SK-N-SH (cell line): Measurements from ENCODE around the gene MYO5C. TPM values are rescaled to one million over a fixed set of nuclear protein-coding genes. Genes with fewer than 3 reads are reported as not detected.

ENCODE experiments used
- CTCF ChIA-PET: fragments of 300-600, 350-600 bp; formaldehyde crosslinking; extraction: SDS; loops from one replicate; lab custom pipeline; 2021; lab: Yijun Ruan, JAX
- POLR2A ChIA-PET: fragments of 350-600 bp; sonication (Branson Sonifier 250); formaldehyde crosslinking; extraction: SDS; loops from one replicate; lab custom pipeline; 2020; ENCODE audit warnings: antibody characterized with exemption, inconsistent platforms; lab: Yijun Ruan, JAX
- DNase-seq: peaks from one replicate; pipeline ENCODE4 v3.0.0; 2012
- H2AFZ ChIP-seq: fragments of 200-600 bp; sonication (generic); 2 replicates; pipeline ENCODE4 v1.8.1; 2016; ENCODE audit warnings: antibody characterized with exemption, mild to moderate bottlenecking, low read depth
- H3F3A ChIP-seq: fragments of 200-600 bp; sonication (generic); replicated peaks from 2 replicates; pipeline ENCODE3; 2016; ENCODE audit warnings: antibody characterized with exemption, mild to moderate bottlenecking; ENCODE audit not compliant: insufficient read depth
- H3K27ac ChIP-seq, 2 experiments: fragments of 200-500 bp in 1 of 2; fragments of 200-600 bp in 1 of 2; sonication (Bioruptor generic) in 1 of 2; sonication (generic), shearing (Covaris generic) in 1 of 2; 2 replicates each; pipeline versions ENCODE4 v1.5.1 to v1.6.1; 2014 to 2016; ENCODE audit warnings: low read depth in 2 of 2, inconsistent platforms in 1 of 2, low read length in 1 of 2, mild to moderate bottlenecking in 1 of 2, mixed read lengths in 1 of 2
- H3K27me3 ChIP-seq: fragments of 200-600 bp; sonication (generic), shearing (Covaris generic); 2 replicates; pipeline ENCODE4 v1.6.1; 2016; ENCODE audit warnings: mixed run types; ENCODE audit not compliant: insufficient read depth
- H3K36me3 ChIP-seq, 2 experiments: fragments of 200-500 bp in 1 of 2; fragments of 200-600 bp in 1 of 2; sonication (Bioruptor generic) in 1 of 2; sonication (generic) in 1 of 2; replicated peaks in 1 of 2; 2 replicates each; pipeline versions ENCODE3 to v1.5.1; 2014 to 2016; ENCODE audit warnings: low read length in 1 of 2, mild to moderate bottlenecking in 1 of 2; ENCODE audit not compliant: insufficient read depth in 2 of 2, control insufficient read depth in 1 of 2
- H3K4me1 ChIP-seq, 2 experiments: fragments of 200-500 bp in 1 of 2; fragments of 200-600 bp in 1 of 2; sonication (Bioruptor generic) in 1 of 2; sonication (generic), shearing (Covaris generic) in 1 of 2; 2 replicates each; pipeline versions ENCODE4 v1.5.1 to v1.6.1; 2014 to 2016; ENCODE audit warnings: low read depth in 1 of 2, low read length in 1 of 2, mixed run types in 1 of 2; ENCODE audit not compliant: insufficient read depth in 2 of 2, control insufficient read depth in 1 of 2
- H3K4me2 ChIP-seq: fragments of 200-600 bp; sonication (generic), shearing (Covaris generic); 2 replicates; pipeline ENCODE4 v1.6.1; 2017; ENCODE audit warnings: mixed run types
- H3K4me3 ChIP-seq, 2 experiments: fragments of 200-500 bp in 1 of 2; fragments of 200-600 bp in 1 of 2; sonication (Bioruptor generic) in 1 of 2; sonication (generic), shearing (Covaris generic) in 1 of 2; 2 replicates each; pipeline versions ENCODE4 v1.5.1 to v1.8.1; 2014 to 2016; ENCODE audit warnings: low read depth in 2 of 2, inconsistent platforms in 1 of 2, low read length in 1 of 2, mild to moderate bottlenecking in 1 of 2, mixed read lengths in 1 of 2, moderate library complexity in 1 of 2
- H3K79me2 ChIP-seq: fragments of 200-600 bp; sonication (generic); 2 replicates; pipeline ENCODE4 v1.8.1; 2017; ENCODE audit warnings: mild to moderate bottlenecking; ENCODE audit not compliant: insufficient read depth
- H3K9ac ChIP-seq: fragments of 200-600 bp; sonication (generic); 2 replicates; pipeline ENCODE4 v1.6.1; 2017; ENCODE audit warnings: mixed run types
- H3K9me2 ChIP-seq: fragments of 200-600 bp; sonication (generic); 2 replicates; pipeline ENCODE4 v1.6.1; 2017; ENCODE audit warnings: mixed run types
- H3K9me3 ChIP-seq: fragments of 200-600 bp; sonication (generic); 2 replicates; pipeline ENCODE4 v1.6.1; 2017; ENCODE audit warnings: mixed run types, mild to moderate bottlenecking, moderate library complexity
- H4K20me1 ChIP-seq: fragments of 200-600 bp; sonication (generic); 2 replicates; pipeline ENCODE4 v1.6.1; 2017; ENCODE audit warnings: mild to moderate bottlenecking, mixed run types; ENCODE audit not compliant: insufficient read depth
- CHD2 ChIP-seq: fragments of 150-350 bp; IDR thresholded peaks from 2 replicates; pipeline ENCODE4 v1.6.1; 2018; ENCODE audit warnings: low read length; ENCODE audit not compliant: partially characterized antibody
- FOSL2 ChIP-seq: IDR thresholded peaks from 2 replicates; pipeline ENCODE4 v1.4.0; 2012; ENCODE audit warnings: low read depth, mild to moderate bottlenecking, moderate library complexity, borderline replicate concordance
- GABPA ChIP-seq: IDR thresholded peaks from 2 replicates; pipeline ENCODE4 v1.4.0; 2012; ENCODE audit warnings: low read depth, mild to moderate bottlenecking
- MEF2A ChIP-seq: IDR thresholded peaks from 2 replicates; pipeline ENCODE4 v1.4.0; 2012; ENCODE audit warnings: low read depth, borderline replicate concordance
- NFIC ChIP-seq: IDR thresholded peaks from 2 replicates; pipeline ENCODE4 v1.4.0; 2012; ENCODE audit warnings: borderline replicate concordance
- RCOR1 ChIP-seq: fragments of 150-350 bp; IDR thresholded peaks from 2 replicates; pipeline ENCODE4 v1.6.1; 2017; ENCODE audit warnings: antibody characterized with exemption, low read length
- RXRA ChIP-seq: IDR thresholded peaks from 2 replicates; pipeline ENCODE4 v1.4.0; 2012; ENCODE audit warnings: low read depth, mild to moderate bottlenecking, borderline replicate concordance
- SMC3 ChIP-seq: IDR thresholded peaks from 2 replicates; pipeline ENCODE4 v1.6.1; 2012; ENCODE audit warnings: low read depth, low read length, improper control_type of control experiment
- TAF1 ChIP-seq: IDR thresholded peaks from 2 replicates; pipeline ENCODE4 v1.6.1; 2012; ENCODE audit warnings: low read depth, mild to moderate bottlenecking, low read length, moderate library complexity, borderline replicate concordance
- USF2 ChIP-seq: fragments of 150-350 bp; IDR thresholded peaks from 2 replicates; pipeline ENCODE4 v1.6.1; 2017; ENCODE audit warnings: antibody characterized with exemption, low read length, low read depth, borderline replicate concordance
- YY1 ChIP-seq: IDR thresholded peaks from 2 replicates; pipeline ENCODE4 v1.4.0; 2012; ENCODE audit warnings: low read depth, mild to moderate bottlenecking
- WGBS: methylation state at CpG from one replicate; pipeline ENCODE4 v1.1.6; 2017; ENCODE audit warnings: low lambda C conversion rate; 5-methylcytosine and 5-hydroxymethylcytosine counted together
- polyA plus RNA-seq, 3 experiments: library from polyadenylated mRNA; depleted of rRNA; stranded (reverse); fragments of >200 nt; gene quantifications; 2 replicates each; pipeline ENCODE4 v1.2.3, GENCODE V29; 2012
- TF ChIP-seq, protein P1 (sequence below): IDR thresholded peaks from 2 replicates; pipeline ENCODE4 v1.6.1; 2012; ENCODE audit warnings: mild to moderate bottlenecking, low read depth, low read length, moderate library complexity
- TF ChIP-seq, protein P2 (sequence below): fragments of 200-600 bp; sonication (generic); IDR thresholded peaks from 2 replicates; pipeline ENCODE4 v1.6.1; 2017; ENCODE audit warnings: antibody characterized with exemption, mild to moderate bottlenecking, moderate library complexity
- TF ChIP-seq, protein P3 (sequence below): IDR thresholded peaks from 2 replicates; pipeline ENCODE4; 2012

Gene MYO5C
- polyA plus RNA-seq, 1 of the 3 experiments (the other 2 are of a cell fraction): 0.99 TPM

DNA sequence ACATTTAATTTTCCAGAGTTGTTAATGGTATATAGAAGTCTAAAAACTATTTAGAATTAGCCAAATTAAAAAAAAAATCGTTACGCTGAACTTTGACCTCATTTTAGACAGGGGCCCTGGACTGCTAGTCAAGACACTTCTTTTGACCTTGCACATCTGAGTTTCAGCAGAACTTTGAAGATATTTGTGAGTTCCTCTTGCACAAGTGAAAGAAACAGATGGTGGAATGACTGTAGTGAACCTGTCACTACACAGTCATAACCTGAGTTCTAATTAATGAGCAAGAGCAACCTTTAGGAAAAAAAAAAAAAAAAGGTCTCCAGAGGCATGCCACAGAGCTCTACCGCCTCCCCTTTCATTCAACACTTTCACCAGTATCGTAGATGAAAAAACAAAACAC is 5.3 kb downstream of the MYO5C start:
- Histone ChIP-seq H3K79me2 (no peaks in the 10 kb centered on the region), H3K27ac (no peak overlapping the region), H3K9me2 (no peaks in the 10 kb centered on the region), H3K36me3 (no peaks in the 10 kb centered on the region), H3K4me3 (no peak overlapping the region), H3K9ac (no peak overlapping the region), H3K4me1 (peaks cover 0 to 5% of the 10 kb centered on the region in 2 experiments; a peak in 1 of 4 replicates), H3K27me3 (no peaks in the 10 kb centered on the region), H4K20me1 (no peaks in the 10 kb centered on the region), H3K9me3 (no peaks in the 10 kb centered on the region), H3K4me2 (no peak overlapping the region), H3F3A (peaks cover 3% of the 10 kb centered on the region), H2AFZ (no peak overlapping the region)
- DNase-seq: no peak
- ChIA-PET POLR2A (no interaction called here), CTCF (interaction anchor here (0.6 kb wide), 1 partner anchor 63 kb away, joined by 3 read pairs; no protein-coding TSS in a partner anchor)
- no peak for TF ChIP-seq RXRA
- WGBS: 51% methylated on average over 4 of the region's 4 CpGs

- H4K20me1 ChIP-seq: no peaks in the 10 kb centered on the region
- H3K36me3 ChIP-seq: no peaks in the 10 kb centered on the region
- H3K27ac ChIP-seq: no peak overlapping the region
- DNase-seq: no peak
- ChIA-PET POLR2A (no interaction called here), CTCF (no interaction called here)
- H3K9me3 ChIP-seq: no peaks in the 10 kb centered on the region
- peaks cover 3% of the 10 kb centered on the region for H3F3A ChIP-seq
- TF ChIP-seq, protein P1, sequence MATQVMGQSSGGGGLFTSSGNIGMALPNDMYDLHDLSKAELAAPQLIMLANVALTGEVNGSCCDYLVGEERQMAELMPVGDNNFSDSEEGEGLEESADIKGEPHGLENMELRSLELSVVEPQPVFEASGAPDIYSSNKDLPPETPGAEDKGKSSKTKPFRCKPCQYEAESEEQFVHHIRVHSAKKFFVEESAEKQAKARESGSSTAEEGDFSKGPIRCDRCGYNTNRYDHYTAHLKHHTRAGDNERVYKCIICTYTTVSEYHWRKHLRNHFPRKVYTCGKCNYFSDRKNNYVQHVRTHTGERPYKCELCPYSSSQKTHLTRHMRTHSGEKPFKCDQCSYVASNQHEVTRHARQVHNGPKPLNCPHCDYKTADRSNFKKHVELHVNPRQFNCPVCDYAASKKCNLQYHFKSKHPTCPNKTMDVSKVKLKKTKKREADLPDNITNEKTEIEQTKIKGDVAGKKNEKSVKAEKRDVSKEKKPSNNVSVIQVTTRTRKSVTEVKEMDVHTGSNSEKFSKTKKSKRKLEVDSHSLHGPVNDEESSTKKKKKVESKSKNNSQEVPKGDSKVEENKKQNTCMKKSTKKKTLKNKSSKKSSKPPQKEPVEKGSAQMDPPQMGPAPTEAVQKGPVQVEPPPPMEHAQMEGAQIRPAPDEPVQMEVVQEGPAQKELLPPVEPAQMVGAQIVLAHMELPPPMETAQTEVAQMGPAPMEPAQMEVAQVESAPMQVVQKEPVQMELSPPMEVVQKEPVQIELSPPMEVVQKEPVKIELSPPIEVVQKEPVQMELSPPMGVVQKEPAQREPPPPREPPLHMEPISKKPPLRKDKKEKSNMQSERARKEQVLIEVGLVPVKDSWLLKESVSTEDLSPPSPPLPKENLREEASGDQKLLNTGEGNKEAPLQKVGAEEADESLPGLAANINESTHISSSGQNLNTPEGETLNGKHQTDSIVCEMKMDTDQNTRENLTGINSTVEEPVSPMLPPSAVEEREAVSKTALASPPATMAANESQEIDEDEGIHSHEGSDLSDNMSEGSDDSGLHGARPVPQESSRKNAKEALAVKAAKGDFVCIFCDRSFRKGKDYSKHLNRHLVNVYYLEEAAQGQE: no peak
- TF ChIP-seq YY1 (no peak), MEF2A (no peak), USF2 (no peak), CHD2 (no peak), SMC3 (no peak), FOSL2 (no peak), TAF1 (no peak), GABPA (no peak), NFIC (no peak), RCOR1 (no peak)
- TF ChIP-seq, protein P2, sequence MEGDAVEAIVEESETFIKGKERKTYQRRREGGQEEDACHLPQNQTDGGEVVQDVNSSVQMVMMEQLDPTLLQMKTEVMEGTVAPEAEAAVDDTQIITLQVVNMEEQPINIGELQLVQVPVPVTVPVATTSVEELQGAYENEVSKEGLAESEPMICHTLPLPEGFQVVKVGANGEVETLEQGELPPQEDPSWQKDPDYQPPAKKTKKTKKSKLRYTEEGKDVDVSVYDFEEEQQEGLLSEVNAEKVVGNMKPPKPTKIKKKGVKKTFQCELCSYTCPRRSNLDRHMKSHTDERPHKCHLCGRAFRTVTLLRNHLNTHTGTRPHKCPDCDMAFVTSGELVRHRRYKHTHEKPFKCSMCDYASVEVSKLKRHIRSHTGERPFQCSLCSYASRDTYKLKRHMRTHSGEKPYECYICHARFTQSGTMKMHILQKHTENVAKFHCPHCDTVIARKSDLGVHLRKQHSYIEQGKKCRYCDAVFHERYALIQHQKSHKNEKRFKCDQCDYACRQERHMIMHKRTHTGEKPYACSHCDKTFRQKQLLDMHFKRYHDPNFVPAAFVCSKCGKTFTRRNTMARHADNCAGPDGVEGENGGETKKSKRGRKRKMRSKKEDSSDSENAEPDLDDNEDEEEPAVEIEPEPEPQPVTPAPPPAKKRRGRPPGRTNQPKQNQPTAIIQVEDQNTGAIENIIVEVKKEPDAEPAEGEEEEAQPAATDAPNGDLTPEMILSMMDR: no peak
- TF ChIP-seq, protein P3, sequence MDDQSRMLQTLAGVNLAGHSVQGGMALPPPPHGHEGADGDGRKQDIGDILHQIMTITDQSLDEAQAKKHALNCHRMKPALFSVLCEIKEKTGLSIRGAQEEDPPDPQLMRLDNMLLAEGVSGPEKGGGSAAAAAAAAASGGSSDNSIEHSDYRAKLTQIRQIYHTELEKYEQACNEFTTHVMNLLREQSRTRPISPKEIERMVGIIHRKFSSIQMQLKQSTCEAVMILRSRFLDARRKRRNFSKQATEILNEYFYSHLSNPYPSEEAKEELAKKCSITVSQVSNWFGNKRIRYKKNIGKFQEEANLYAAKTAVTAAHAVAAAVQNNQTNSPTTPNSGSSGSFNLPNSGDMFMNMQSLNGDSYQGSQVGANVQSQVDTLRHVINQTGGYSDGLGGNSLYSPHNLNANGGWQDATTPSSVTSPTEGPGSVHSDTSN: no peak
- WGBS: 82% methylated on average over 3 of the region's 4 CpGs
- H3K4me3 ChIP-seq: no peak overlapping the region
- H2AFZ ChIP-seq: no peak overlapping the region
- H3K4me1 ChIP-seq: no peaks in the 10 kb centered on the region; a peak in 1 of 4 replicates
- H3K4me2 ChIP-seq: no peak overlapping the region
- no peaks in the 10 kb centered on the region for H3K27me3 ChIP-seq
- H3K9ac ChIP-seq: no peak overlapping the region
- no peaks in the 10 kb centered on the region for H3K9me2 ChIP-seq
- H3K79me2 ChIP-seq: no peaks in the 10 kb centered on the region
Observed at GRCh38 chr15:52289629-52290081, 5.9 kb downstream of the MYO5C start.
